Panc1 (cell line): Measurements from ENCODE around the gene TRRAP.

Source experiments
- TCF7L2 ChIP-seq: IDR thresholded peaks from 2 replicates; pipeline ENCODE4 v1.6.1; 2011; ENCODE audit warnings: mild to moderate bottlenecking, low read depth, low read length, inconsistent platforms
- TF ChIP-seq, protein P1 (sequence below): fragments of 450-650 bp; IDR thresholded peaks from 2 replicates; pipeline ENCODE4 v1.5.1; 2017; ENCODE audit warnings: mild to moderate bottlenecking

DNA sequence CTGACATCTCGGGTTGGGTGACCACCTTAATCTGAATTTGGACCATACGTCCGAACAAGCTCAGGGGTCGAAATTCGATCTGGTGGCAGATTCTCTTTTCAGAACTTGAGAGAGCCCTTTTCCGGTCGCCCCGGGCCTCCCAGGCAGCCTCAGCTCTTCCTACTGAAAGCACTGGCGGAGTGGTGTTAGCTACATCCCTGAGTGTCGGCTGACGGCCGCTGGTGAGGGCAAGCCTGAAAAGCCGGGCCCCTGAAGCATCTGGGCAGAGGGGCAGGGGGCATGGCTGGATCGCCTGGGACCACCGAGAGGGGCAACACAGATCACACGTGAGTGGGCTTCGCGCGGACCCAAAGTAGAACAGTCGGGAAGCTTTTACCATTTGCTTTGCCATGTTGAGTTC is 149.5 kb downstream of the TRRAP start:
- TF ChIP-seq, protein P1, sequence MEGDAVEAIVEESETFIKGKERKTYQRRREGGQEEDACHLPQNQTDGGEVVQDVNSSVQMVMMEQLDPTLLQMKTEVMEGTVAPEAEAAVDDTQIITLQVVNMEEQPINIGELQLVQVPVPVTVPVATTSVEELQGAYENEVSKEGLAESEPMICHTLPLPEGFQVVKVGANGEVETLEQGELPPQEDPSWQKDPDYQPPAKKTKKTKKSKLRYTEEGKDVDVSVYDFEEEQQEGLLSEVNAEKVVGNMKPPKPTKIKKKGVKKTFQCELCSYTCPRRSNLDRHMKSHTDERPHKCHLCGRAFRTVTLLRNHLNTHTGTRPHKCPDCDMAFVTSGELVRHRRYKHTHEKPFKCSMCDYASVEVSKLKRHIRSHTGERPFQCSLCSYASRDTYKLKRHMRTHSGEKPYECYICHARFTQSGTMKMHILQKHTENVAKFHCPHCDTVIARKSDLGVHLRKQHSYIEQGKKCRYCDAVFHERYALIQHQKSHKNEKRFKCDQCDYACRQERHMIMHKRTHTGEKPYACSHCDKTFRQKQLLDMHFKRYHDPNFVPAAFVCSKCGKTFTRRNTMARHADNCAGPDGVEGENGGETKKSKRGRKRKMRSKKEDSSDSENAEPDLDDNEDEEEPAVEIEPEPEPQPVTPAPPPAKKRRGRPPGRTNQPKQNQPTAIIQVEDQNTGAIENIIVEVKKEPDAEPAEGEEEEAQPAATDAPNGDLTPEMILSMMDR: no peak
- TF ChIP-seq TCF7L2: no peak
